Right hindlimb (tissue), 1 donor: ENCODE measurements around the gene AJM1.
"Not testable (repeated sequence)": the region's sequence is repeated elsewhere in the genome, so short reads cannot be mapped to it uniquely, and the experiment has no call there.

Source experiments
- DNase-seq: peaks from one replicate; pipeline ENCODE4 v3.0.0-alpha.2; 2018

The AJM1 gene

GRCh38 chr9:136856541-136857141 lies 14.4 kb downstream of the AJM1 start:
- DNase-seq = peak; percentile 24

- peak; percentile 29 for DNase-seq
Measured at GRCh38 chr9:136857166-136857565, 14.9 kb downstream of the AJM1 start.

- DNase-seq = peak; percentile 28
Measured at GRCh38 chr9:136857581-136858412, 15.5 kb downstream of the AJM1 start.

- DNase-seq = peak; percentile 22
Measured at GRCh38 chr9:136858452-136858843, 16.2 kb downstream of the AJM1 start.

GRCh38 chr9:136858844-136859757 lies 16.8 kb downstream of the AJM1 start:
- DNase-seq = peak; percentile 63

- no peak for DNase-seq
Measured at GRCh38 chr9:136860529-136860928, 18.3 kb downstream of the AJM1 start.

GRCh38 chr9:136860933-136861873 lies 18.9 kb downstream of the AJM1 start:
- DNase-seq = no peak

- no peak for DNase-seq
Measured at GRCh38 chr9:136861874-136862457, 19.7 kb downstream of the AJM1 start.

GRCh38 chr9:136862849-136863622 lies 20.8 kb downstream of the AJM1 start:
- DNase-seq = no peak

GRCh38 chr9:136863623-136864273 lies 21.5 kb downstream of the AJM1 start:
- DNase-seq = no peak

GRCh38 chr9:136865041-136865767 lies 22.9 kb downstream of the AJM1 start:
- no peak for DNase-seq

GRCh38 chr9:136865768-136866103 lies 23.5 kb downstream of the AJM1 start:
- peak; percentile 41 for DNase-seq

- not testable (repeated sequence) for DNase-seq
Measured at GRCh38 chr9:136866898-136867421, 24.7 kb downstream of the AJM1 start.

GRCh38 chr9:136867480-136867879 lies 25.2 kb downstream of the AJM1 start:
- DNase-seq = no peak

GRCh38 chr9:136867917-136868316 lies 25.6 kb downstream of the AJM1 start:
- DNase-seq = no peak

GRCh38 chr9:136868644-136869043 lies 26.4 kb downstream of the AJM1 start:
- no peak for DNase-seq

GRCh38 chr9:136869611-136870010 lies 27.3 kb downstream of the AJM1 start:
- DNase-seq = not testable (repeated sequence)

GRCh38 chr9:136875155-136875554 lies 32.9 kb downstream of the AJM1 start:
- no peak for DNase-seq

GRCh38 chr9:136876476-136876875 lies 34.2 kb downstream of the AJM1 start:
- no peak for DNase-seq

- no peak for DNase-seq
Measured at GRCh38 chr9:136880651-136881050, 38.4 kb downstream of the AJM1 start.
